Measurements from ENCODE around the gene SERPINE1. TPM values are rescaled to one million over a fixed set of nuclear protein-coding genes. Genes with fewer than 3 reads are reported as not detected.
A peak's percentile ranks its signal among the peaks of the same experiment; 100 is the strongest.

The SERPINE1 gene
- total and polyA plus RNA-seq, 2 of the 4 experiments (the other 2 are of a cell fraction), result 1,441 to 2,783 TPM

DNA sequence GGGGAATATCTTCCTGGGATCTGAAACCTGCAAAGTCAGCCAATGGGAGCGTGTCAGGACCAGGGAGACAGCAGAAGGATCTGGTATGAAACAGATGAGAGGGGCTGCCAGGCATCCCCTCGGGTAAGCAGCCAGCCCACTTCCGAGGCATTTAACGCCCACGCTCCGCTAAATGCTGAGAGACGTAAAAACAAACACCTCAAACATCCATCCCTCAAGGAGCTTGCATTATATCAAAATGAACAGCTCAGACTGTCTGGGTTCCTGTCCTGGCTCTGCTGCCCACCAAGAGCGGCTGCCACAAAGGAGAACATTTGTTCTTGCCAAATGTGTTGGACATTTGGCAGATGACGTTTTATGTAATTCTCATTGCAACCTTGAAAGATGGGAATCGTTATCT is 7.0 kb upstream of the SERPINE1 start:
- Histone ChIP-seq H4K91ac (ENCODE audit: insufficient read depth, low read depth, low read length) (peak overlapping the region; percentile 87), H3K4me3 (ENCODE audit: insufficient read depth, low read depth, low read length) (no peak overlapping the region), H3K9me1 (ENCODE audit: insufficient read depth, low read length) (peaks cover 26% of the 10 kb centered on the region), H2BK5ac (ENCODE audit: low read depth, low read length, poor library complexity, severe bottlenecking) (peak overlapping the region; percentile 92), H2AK9ac (replicated peaks; ENCODE audit: low read depth, low read length, poor library complexity) (peak overlapping the region; percentile 10), H3K27ac (ENCODE audit: insufficient read depth, low read length) (peak overlapping the region; percentile 36), H3K23ac (ENCODE audit: low read depth, low read length) (peak overlapping the region; percentile 83; the same call in 1 of the 2 replicates), H3K4ac (ENCODE audit: low read depth, low read length) (peak overlapping the region; percentile 94), H3K4me2 (ENCODE audit: low read depth, low read length) (no peak overlapping the region; the same call in 1 of the 2 replicates), H3K4me1 (ENCODE audit: control insufficient read depth, insufficient read depth, low read length) (peaks cover 20% of the 10 kb centered on the region), H3K27me3 (ENCODE audit: control insufficient read depth, insufficient read depth, low read length) (no peaks in the 10 kb centered on the region), H3K18ac (ENCODE audit: low read depth, low read length) (peak overlapping the region; percentile 30; the same call in 1 of the 2 replicates), H3K56ac (ENCODE audit: extremely low read depth, insufficient read depth, low read length) (no peak overlapping the region; the same call in 1 of the 2 replicates), H2BK120ac (ENCODE audit: low read depth, low read length) (peak overlapping the region; percentile 91), H3K9me3 (ENCODE audit: control insufficient read depth, insufficient read depth, low read length) (no peaks in the 10 kb centered on the region), H4K20me1 (ENCODE audit: insufficient read depth, low read length) (no peaks in the 10 kb centered on the region), H2AFZ (replicated peaks; ENCODE audit: low read length, poor library complexity) (peak overlapping the region; percentile 0), H2BK15ac (ENCODE audit: low read depth, low read length) (peak overlapping the region; percentile 91; the same call in 2 of the 3 replicates), H4K5ac (ENCODE audit: low read depth, low read length) (peak overlapping the region; percentile 24; the same call in 1 of the 2 replicates), H3K14ac (replicated peaks; ENCODE audit: low read depth, low read length) (peak overlapping the region; percentile 73), H2AK5ac (ENCODE audit: low read depth, low read length) (peak overlapping the region; percentile 94), H3K79me1 (ENCODE audit: low read depth in 1 of 2, low read length in 2 of 2) (peaks cover 4 to 34% of the 10 kb centered on the region in 2 experiments; a peak in 2 of 4 replicates), H4K8ac (ENCODE audit: low read depth in 2 of 2, low read length in 2 of 2) (peak overlapping the region; percentile 2 to 82; a peak in 3 of 4 replicates), H2BK20ac (ENCODE audit: low read depth, low read length) (peak overlapping the region; percentile 97), H3K36me3 (ENCODE audit: control insufficient read depth, insufficient read depth, low read length) (no peaks in the 10 kb centered on the region), H3K9ac (ENCODE audit: low read depth, low read length) (no peak overlapping the region)
- dilution Hi-C loops (cut with HindIII; ENCODE audit: low sequenced_read_pairs, unreplicated experiment), result no loop called here
- DNase-seq (no peak), ATAC-seq (ENCODE audit: low read depth) (no peak)
- in situ Hi-C loops (cut with MboI; ENCODE audit: low sequenced_read_pairs), result loop anchor here (25.0 kb wide), 1 partner anchor 683 kb away; the partner anchor contains the start of genes MEPCE, PPP1R35 and ZCWPW1
- intact Hi-C loops (cut with micrococcal nuclease), result no loop called here
- TF ChIP-seq MAFK (IDR thresholded peaks at IDR 0.05; ENCODE audit: low read depth, low read length) (peak; percentile 18; the same call in 1 of the 2 replicates), RAD21 (IDR thresholded peaks at IDR 0.05; ENCODE audit: low read length) (no peak)
- no CpG with 5 or more reads among the region's 10 CpGs for WGBS, 2 experiments (ENCODE audit: extremely low coverage in 2 of 2, insufficient read length in 1 of 2)
- no TSS peak for BruUV-seq (replicated peaks)
- ChIA-PET CTCF (interaction anchor here (0.6 kb wide), 1 partner anchor 42 kb away, joined by 3 read pairs; no protein-coding TSS in a partner anchor), POLR2A (ENCODE audit: unreplicated experiment) (no interaction called here)

Measured in IMR-90 (cell line).